Right cardiac atrium (tissue), 5 donors: Measurements from ENCODE around the gene RPLP2. TPM values are rescaled to one million over a fixed set of nuclear protein-coding genes. Genes with fewer than 3 reads are reported as not detected.

Source experiments
- ATAC-seq, 2 donors: fragments of 200-7000 bp; cut with Tn5 transposase; one replicate each; pipeline versions ENCODE4 v1.8.0 to v1.9.1; 2020; ENCODE audit warnings: moderate library complexity in 2 of 2, mild to moderate bottlenecking in 1 of 2
- DNase-seq, 3 donors: peaks; one replicate each; pipeline ENCODE4 v3.0.0-alpha.2; 2020
- H3K27ac ChIP-seq: one replicate; pipeline ENCODE4 v1.5.1; 2013; ENCODE audit warnings: mild to moderate bottlenecking, low read length, control low read depth, moderate library complexity
- H3K27me3 ChIP-seq: one replicate; pipeline ENCODE4 v1.6.1; 2013; ENCODE audit not compliant: control insufficient read depth, insufficient read depth
- H3K4me1 ChIP-seq: one replicate; pipeline ENCODE4 v1.6.1; 2013; ENCODE audit warnings: low read length; ENCODE audit not compliant: control insufficient read depth, insufficient read depth
- H3K4me3 ChIP-seq: one replicate; pipeline ENCODE4 v1.5.1; 2013; ENCODE audit warnings: low read length, control low read depth
- H3K9me3 ChIP-seq: one replicate; pipeline ENCODE4 v1.6.1; 2013; ENCODE audit warnings: low read length; ENCODE audit not compliant: control insufficient read depth
- WGBS: extraction: QIAGEN DNeasy Blood & Tissue Kit; methylation state at CpG from one replicate; pipeline ENCODE4 v1.1.7; 2013; 5-methylcytosine and 5-hydroxymethylcytosine counted together
- intact Hi-C, 4 donors: fragments of 100-400 bp; cut with DNase I; formaldehyde crosslinking; loops; one replicate each; pipeline versions ENCODE4 v1.11.0 to v1.14.0; 2022 to 2023
- polyA plus RNA-seq: library from polyadenylated mRNA; stranded (reverse); fragments of 200-250 nt; gene quantifications from one replicate; pipeline ENCODE4 v1.2.3, GENCODE V29; 2013
- total RNA-seq, 4 donors: library from RNA; stranded (reverse); fragmentation: NEBNext Ultra II Directional; extraction: Animal tissue kit (Norgen Biotek cat#: 25700); gene quantifications; one replicate each; pipeline ENCODE4 v1.2.1, GENCODE V29; 2021
- donor health status: healthy with polysubstance abuse.
- donor health status: DM: no; HTN: yes; CAD: no.
- donor health status: DM: no; HTN: no; CAD: no.
- donor health status: DM: no; HTN: yes; CAD: no; lungs with severe emphysema.
- donor health status: DM: yes; HTN: yes; CAD: no.

Gene RPLP2
- total and polyA plus RNA-seq, 5 donors = 859 to 1,291 (median 1,062) TPM

- intact Hi-C loops = no loop called here
- H3K9me3 ChIP-seq = no peaks in the 10 kb centered on the region
- 74% methylated on average over 11 of the region's 11 CpGs for WGBS
- no peak overlapping the region for H3K27ac ChIP-seq
- peak in 1 of 2 donors; percentile 1 for ATAC-seq
- DNase-seq = peak in 2 of 3 donors; percentile 42 to 60
- no peaks in the 10 kb centered on the region for H3K4me1 ChIP-seq
- no peak overlapping the region for H3K4me3 ChIP-seq
- H3K27me3 ChIP-seq = no peaks in the 10 kb centered on the region
These were observed 43.4 kb upstream of the RPLP2 start for GRCh38 chr11:766106-766935.

- Histone ChIP-seq H3K9me3 (no peaks in the 10 kb centered on the region), H3K4me3 (no peak overlapping the region), H3K27ac (no peak overlapping the region), H3K4me1 (no peaks in the 10 kb centered on the region), H3K27me3 (no peaks in the 10 kb centered on the region)
- no peak for DNase-seq
- ATAC-seq = no peak
- 97% methylated on average over 2 of the region's 2 CpGs for WGBS
- intact Hi-C loops = no loop called here
These were observed 42.9 kb upstream of the RPLP2 start for GRCh38 chr11:766936-767210.

GRCh38 chr11:767238-767637 lies 42.5 kb upstream of the RPLP2 start:
- Histone ChIP-seq H3K27ac (no peak overlapping the region), H3K27me3 (no peaks in the 10 kb centered on the region), H3K4me3 (no peak overlapping the region), H3K4me1 (no peaks in the 10 kb centered on the region), H3K9me3 (no peaks in the 10 kb centered on the region)
- WGBS = 91% methylated on average over 11 of the region's 11 CpGs
- DNase-seq (peak in 2 of 3 donors; percentile 25 to 29), ATAC-seq (no peak)
- intact Hi-C loops = no loop called here

- Histone ChIP-seq H3K27ac (no peak overlapping the region), H3K9me3 (no peaks in the 10 kb centered on the region), H3K4me1 (no peaks in the 10 kb centered on the region), H3K27me3 (no peaks in the 10 kb centered on the region), H3K4me3 (no peak overlapping the region)
- DNase-seq = peak in 1 of 3 donors; percentile 42
- ATAC-seq = no peak
- intact Hi-C loops = no loop called here
- WGBS = 91% methylated on average over 23 of the region's 23 CpGs
These were observed 39.7 kb upstream of the RPLP2 start for GRCh38 chr11:769887-770641.

- 89% methylated on average over 32 of the region's 32 CpGs for WGBS
- intact Hi-C loops = no loop called here
- no peak overlapping the region for H3K27ac ChIP-seq
- peak in 2 of 3 donors; percentile 47 to 57 for DNase-seq
- H3K4me3 ChIP-seq = no peak overlapping the region
- no peaks in the 10 kb centered on the region for H3K9me3 ChIP-seq
- H3K4me1 ChIP-seq = peaks cover 4% of the 10 kb centered on the region
- no peak for ATAC-seq
- H3K27me3 ChIP-seq = no peaks in the 10 kb centered on the region
These were observed 38.8 kb upstream of the RPLP2 start for GRCh38 chr11:770642-771616.

GRCh38 chr11:771617-772204 lies 38.1 kb upstream of the RPLP2 start:
- 76% methylated on average over 15 of the region's 15 CpGs for WGBS
- H3K27me3 ChIP-seq = no peaks in the 10 kb centered on the region
- no peak overlapping the region for H3K27ac ChIP-seq
- peaks cover 6% of the 10 kb centered on the region for H3K4me1 ChIP-seq
- H3K9me3 ChIP-seq = no peaks in the 10 kb centered on the region
- intact Hi-C loops = no loop called here
- DNase-seq (peak in 1 of 3 donors; percentile 41), ATAC-seq (no peak)
- no peak overlapping the region for H3K4me3 ChIP-seq

- Histone ChIP-seq H3K27ac (no peak overlapping the region), H3K4me1 (peaks cover 6% of the 10 kb centered on the region)
- peak; percentile 29 to 65 (median 57) for DNase-seq
These were observed 37.1 kb upstream of the RPLP2 start for GRCh38 chr11:772429-773390.

GRCh38 chr11:773425-773824 lies 36.3 kb upstream of the RPLP2 start:
- intact Hi-C loops = no loop called here
- DNase-seq (peak in 1 of 3 donors; percentile 26), ATAC-seq (no peak)
- Histone ChIP-seq H3K27me3 (no peaks in the 10 kb centered on the region), H3K27ac (no peak overlapping the region), H3K9me3 (no peaks in the 10 kb centered on the region), H3K4me3 (no peak overlapping the region), H3K4me1 (peaks cover 9% of the 10 kb centered on the region)
- WGBS = 81% methylated on average over 5 of the region's 5 CpGs

More at GRCh38 chr11:772429-773390, 37.1 kb upstream of the RPLP2 start:
- no peaks in the 10 kb centered on the region for H3K9me3 ChIP-seq
- intact Hi-C loops = no loop called here
- no peaks in the 10 kb centered on the region for H3K27me3 ChIP-seq
- no peak overlapping the region for H3K4me3 ChIP-seq
- no peak for ATAC-seq
- WGBS = 75% methylated on average over 34 of the region's 34 CpGs

- ATAC-seq = no peak
- intact Hi-C loops = no loop called here
- no peaks in the 10 kb centered on the region for H3K27me3 ChIP-seq
- WGBS = 89% methylated on average over 9 of the region's 9 CpGs
- peak in 1 of 3 donors; percentile 37 for DNase-seq
- H3K4me3 ChIP-seq = no peak overlapping the region
- H3K9me3 ChIP-seq = no peaks in the 10 kb centered on the region
- peaks cover 9% of the 10 kb centered on the region for H3K4me1 ChIP-seq
- H3K27ac ChIP-seq = no peak overlapping the region
These were observed 35.9 kb upstream of the RPLP2 start for GRCh38 chr11:773830-774229.
